Measurements from ENCODE around the gene POLR2C. TPM values are rescaled to one million over a fixed set of nuclear protein-coding genes. Genes with fewer than 3 reads are reported as not detected.
A peak's percentile ranks its signal among the peaks of the same experiment; 100 is the strongest.

The POLR2C gene
- 85.6 and 86.0 TPM in 2 replicates for total RNA-seq (2021)
- long read RNA-seq, transcript POLR2C-201 (9 exons, 2,057 nt): major isoform, 813 of 850 reads
- long read RNA-seq, partial matches to known transcripts: 8 of 850 reads
- long read RNA-seq, other reads (novel, unspliced or antisense): 25 of 850 reads

- no peak within 1 kb of the TSS for H2BK20ac ChIP-seq (ENCODE audit: low read depth, low read length, poor library complexity, severe bottlenecking)
- peak within 1 kb of the TSS; percentile 53 for H4K8ac ChIP-seq (replicated peaks; ENCODE audit: insufficient read length, low read depth, low read length)
- H4K5ac ChIP-seq (ENCODE audit: insufficient read length, low read depth, low read length): no peak within 1 kb of the TSS
- H3K14ac ChIP-seq (ENCODE audit: insufficient read depth, low read length): peak within 1 kb of the TSS; percentile 85; the same call in 1 of the 2 replicates
- H3T11ph ChIP-seq (ENCODE audit: low read length): no peak within 1 kb of the TSS
- H3K4me2 ChIP-seq (ENCODE audit: insufficient read depth, insufficient read length, low read length): peak within 1 kb of the TSS; percentile 91
- Mint-ChIP-seq H3K4me3 (peak within 1 kb of the TSS; percentile 99 to 100), H3K27me3 (ENCODE audit: low read depth) (no peaks in the 10 kb centered on the region), H3K27ac (peak within 1 kb of the TSS; percentile 92 to 100 (median 100)), H3K4me1 (peaks cover 3 to 6% of the 10 kb centered on the region in 2 experiments), H3K9me3 (no peaks in the 10 kb centered on the region), H3K36me3 (ENCODE audit: insufficient read depth in 1 of 3, low read depth in 3 of 3) (peaks cover 19 to 78% (median 43%) of the 10 kb centered on the region in 3 experiments; a peak in 6 of 7 replicates)
- peaks cover 4% of the 10 kb centered on the region for H3K23me2 ChIP-seq (ENCODE audit: insufficient read length, low read depth, low read length, poor library complexity, severe bottlenecking)
- H3K18ac ChIP-seq (ENCODE audit: insufficient read length, low read depth, low read length): no peak within 1 kb of the TSS
- H3K4me1 ChIP-seq (ENCODE audit: insufficient read depth, low read length): no peaks in the 10 kb centered on the region
- H2AFZ ChIP-seq (ENCODE audit: low read length): no peak within 1 kb of the TSS
- peaks cover 7% of the 10 kb centered on the region; the same call in 1 of the 2 replicates for H3K79me2 ChIP-seq (ENCODE audit: insufficient read depth, low read length)
- WGBS (ENCODE audit: extremely low coverage, insufficient read length, low lambda C conversion rate): no CpG with 5 or more reads among the region's 47 CpGs
- H3K23ac ChIP-seq (ENCODE audit: insufficient read length, low read depth, low read length): no peak within 1 kb of the TSS
- no peak within 1 kb of the TSS for H3K27ac ChIP-seq (ENCODE audit: insufficient read length, low read depth, low read length)
- H3K9ac ChIP-seq (ENCODE audit: extremely low read depth, insufficient read length, low read length): peak within 1 kb of the TSS; percentile 94
- no peak within 1 kb of the TSS for H2BK12ac ChIP-seq (ENCODE audit: insufficient read length, low read depth, low read length)
- H2BK5ac ChIP-seq (ENCODE audit: insufficient read length, low read length): no peak within 1 kb of the TSS
- H3K4ac ChIP-seq (ENCODE audit: low read depth, low read length): no peak within 1 kb of the TSS
- H3K56ac ChIP-seq (ENCODE audit: insufficient read length, low read depth, low read length): no peak within 1 kb of the TSS
- H4K20me1 ChIP-seq (ENCODE audit: control insufficient read depth, insufficient read depth, insufficient read length): no peaks in the 10 kb centered on the region
- no peak within 1 kb of the TSS for H2BK15ac ChIP-seq (ENCODE audit: low read depth, low read length)
- peak; percentile 97 for TF ChIP-seq CTCF (conservative IDR thresholded peaks at IDR 0.05)
- no peak within 1 kb of the TSS for H2BK120ac ChIP-seq (ENCODE audit: low read depth, low read length, poor library complexity, severe bottlenecking)
- H4K91ac ChIP-seq (ENCODE audit: insufficient read length, low read depth, low read length): no peak within 1 kb of the TSS
- H3K27me3 ChIP-seq (ENCODE audit: insufficient read depth, low read length): no peaks in the 10 kb centered on the region
- H3K9me3 ChIP-seq (ENCODE audit: control insufficient read depth, low read depth, low read length): no peaks in the 10 kb centered on the region
- no peak within 1 kb of the TSS for H2AK5ac ChIP-seq (ENCODE audit: insufficient read length, low read length)
- H3K79me1 ChIP-seq (ENCODE audit: insufficient read depth, low read depth, low read length, poor library complexity, severe bottlenecking): no peaks in the 10 kb centered on the region
- peak; percentile 85 for DNase-seq
These were observed at the start of gene POLR2C for GRCh38 chr16:57462209-57462977. TSS of gene POLR2C (plus strand) at chr16:57462679. CDS start at chr16:57462725, 46 bp downstream.

All from H9 (cell line).